Measurements from ENCODE around the gene SH2D6.
"Not testable (repeated sequence)": the region's sequence is repeated elsewhere in the genome, so short reads cannot be mapped to it uniquely, and the experiment has no call there.

SH2D6 gene

DNA sequence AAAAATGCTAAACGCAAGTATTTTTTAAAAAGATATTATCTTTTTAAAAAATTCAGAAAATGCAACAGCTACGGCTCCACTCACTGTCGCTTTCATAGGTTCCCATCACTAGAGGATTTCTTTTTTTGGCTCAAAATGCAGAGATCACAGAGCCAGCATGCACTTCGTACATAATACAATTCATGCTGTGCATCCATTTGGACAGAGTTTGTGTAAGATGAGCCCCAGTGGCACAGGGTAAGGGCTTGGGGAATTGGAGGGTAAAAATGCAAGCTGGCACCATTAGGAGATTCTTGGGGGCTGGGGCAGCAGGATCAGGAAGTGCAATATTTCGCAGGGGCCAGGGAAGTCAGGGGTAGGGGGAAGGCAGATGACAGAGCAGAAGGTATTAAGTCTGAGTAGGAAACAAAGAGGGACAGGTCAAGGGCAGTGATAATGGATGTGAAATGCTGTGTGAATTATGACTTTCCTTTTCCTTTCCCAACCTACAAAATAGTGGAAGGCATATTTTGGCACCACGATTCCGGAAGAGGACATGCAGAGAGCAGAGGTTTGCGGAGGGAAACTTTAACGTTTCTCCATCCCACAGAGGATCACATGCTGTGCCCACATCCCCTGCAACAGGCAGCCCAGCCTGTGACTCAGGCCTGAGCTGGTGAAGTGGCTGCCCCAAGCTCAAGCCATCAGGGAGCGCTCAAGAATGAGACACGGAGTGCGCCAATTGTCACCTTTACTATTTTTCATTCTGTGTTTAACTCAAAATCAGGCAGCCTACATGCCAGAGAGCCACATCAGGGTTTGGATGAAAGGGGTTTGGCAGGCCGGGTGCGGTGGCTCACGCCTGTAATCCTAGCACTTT is 13.1 kb upstream of the SH2D6 start:
- H3K36me3 Mint-ChIP-seq: peaks cover 25 to 51% of the 10 kb centered on the region in 2 donors
- DNase-seq (peak; percentile 55), ATAC-seq (replicated peaks) (peak; percentile 66 to 70)
- H3K9me3 Mint-ChIP-seq: peaks cover 3% of the 10 kb centered on the region in 2 donors
- H3K4me1 Mint-ChIP-seq: peaks cover 39 to 65% of the 10 kb centered on the region in 2 donors
- H3K27me3 Mint-ChIP-seq: no peaks in the 10 kb centered on the region
- peak overlapping the region; percentile 81 for H3K27ac Mint-ChIP-seq
- peak overlapping the region; percentile 68 to 76 for H3K4me3 Mint-ChIP-seq

DNA sequence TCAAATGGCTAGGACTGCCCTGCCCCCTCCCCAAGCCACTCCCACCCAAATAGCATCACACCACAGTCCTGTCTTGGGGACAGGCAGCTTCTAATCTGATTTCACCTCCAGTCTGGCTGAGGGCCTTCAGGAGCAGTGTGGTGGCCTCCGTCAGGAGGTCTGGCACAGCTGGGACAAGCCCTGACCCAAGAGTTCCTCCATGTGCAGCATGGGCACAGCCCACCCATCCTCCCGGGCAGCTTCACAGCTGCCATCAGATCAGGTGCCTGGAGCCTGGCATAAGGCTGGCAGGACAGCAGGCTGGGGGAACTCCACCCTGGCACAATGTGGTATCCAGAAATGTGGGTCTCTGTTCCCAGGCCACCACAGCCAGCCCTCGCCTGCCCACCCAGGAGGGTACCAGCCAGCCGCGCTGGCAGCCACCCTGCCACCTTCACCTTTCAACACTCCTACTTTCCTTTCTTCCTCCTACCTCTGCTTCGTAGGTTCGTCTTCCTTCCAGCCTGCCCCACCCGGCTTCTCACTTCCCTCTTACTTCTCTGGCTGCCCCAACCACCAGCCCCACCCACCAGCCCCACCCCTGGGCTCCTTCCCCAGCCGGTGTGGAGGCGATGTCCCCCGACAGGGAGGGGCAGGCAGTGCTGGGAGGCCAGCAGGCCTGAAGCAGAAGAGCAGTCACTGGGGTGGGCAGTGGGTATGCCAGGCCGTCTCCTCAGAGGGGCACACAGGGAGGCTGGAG is 8.5 kb upstream of the SH2D6 start, which contains the start of gene CAPG:
Gene CAPG (minus strand): TSS at position 522 of the 739 bp plus-strand sequence. CDS start 8,221 bp downstream, outside the sequence.
- ATAC-seq (replicated peaks) (peak; percentile 75 to 76), DNase-seq (peak; percentile 78)
- Mint-ChIP-seq H3K4me3 (peak within 1 kb of the TSS; percentile 81 to 86), H3K27me3 (no peaks in the 10 kb centered on the region), H3K9me3 (no peaks in the 10 kb centered on the region), H3K4me1 (peaks cover 51 to 76% of the 10 kb centered on the region in 2 donors), H3K27ac (peak within 1 kb of the TSS; percentile 86), H3K36me3 (peaks cover 9 to 17% of the 10 kb centered on the region in 2 donors)

DNA sequence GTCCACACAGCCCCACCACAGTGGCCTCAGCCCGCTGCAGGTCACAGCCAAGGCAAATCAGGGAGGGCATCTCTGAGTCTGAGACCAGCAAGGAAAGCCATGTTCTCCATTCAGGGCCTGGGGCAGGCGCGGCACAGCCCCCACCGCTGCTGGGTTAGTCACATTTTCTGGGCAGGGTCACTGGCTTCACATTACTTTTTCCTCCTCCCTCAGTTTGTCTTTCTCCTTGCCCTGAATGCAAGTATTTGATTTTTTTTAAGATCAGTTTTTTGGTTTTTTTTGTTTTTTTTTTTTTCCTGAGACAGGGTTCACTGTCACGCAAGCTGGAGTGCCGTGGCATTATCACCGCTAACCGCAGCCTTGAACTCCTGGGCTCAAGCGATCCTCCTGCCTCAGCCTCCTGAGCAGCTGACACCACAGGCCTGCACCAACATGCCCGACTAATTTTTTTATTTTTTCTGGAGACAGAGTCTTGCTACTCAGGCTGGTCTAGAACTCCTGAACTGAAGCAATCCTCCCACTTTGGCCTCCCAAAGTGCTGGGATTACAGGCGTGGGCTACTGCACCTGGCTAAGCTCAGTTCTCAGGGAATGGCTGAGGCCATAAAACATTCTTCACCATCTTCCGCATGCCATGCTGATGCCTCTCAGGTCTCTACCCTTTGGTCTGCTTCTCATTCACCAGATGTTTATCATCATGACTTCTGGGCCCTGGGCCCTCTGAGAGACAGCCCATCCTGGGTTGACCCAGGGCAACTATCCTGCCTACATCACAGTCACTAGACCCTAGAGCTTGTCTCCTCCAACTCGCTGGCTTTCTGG is 7.7 kb upstream of the SH2D6 start:
- no peaks in the 10 kb centered on the region for H3K27me3 Mint-ChIP-seq
- no peak for ATAC-seq (replicated peaks)
- no peaks in the 10 kb centered on the region for H3K9me3 Mint-ChIP-seq
- DNase-seq: no peak
- H3K27ac Mint-ChIP-seq: peak overlapping the region; percentile 86
- H3K36me3 Mint-ChIP-seq: peaks cover 9 to 10% of the 10 kb centered on the region in 2 donors
- H3K4me1 Mint-ChIP-seq: peaks cover 52 to 74% of the 10 kb centered on the region in 2 donors
- peak overlapping the region; percentile 81 to 86 for H3K4me3 Mint-ChIP-seq

- Mint-ChIP-seq H3K4me1 (peaks cover 55 to 68% of the 10 kb centered on the region in 2 donors), H3K36me3 (peaks cover 9% of the 10 kb centered on the region in 2 donors), H3K9me3 (no peaks in the 10 kb centered on the region), H3K27ac (peak overlapping the region; percentile 79), H3K27me3 (no peaks in the 10 kb centered on the region), H3K4me3 (peak overlapping the region in 1 of 2 donors; percentile 30)
- no peak for ATAC-seq (replicated peaks)
- no peak for DNase-seq
These were observed 7.1 kb upstream of the SH2D6 start for GRCh38 chr2:85411405-85411748.

DNA sequence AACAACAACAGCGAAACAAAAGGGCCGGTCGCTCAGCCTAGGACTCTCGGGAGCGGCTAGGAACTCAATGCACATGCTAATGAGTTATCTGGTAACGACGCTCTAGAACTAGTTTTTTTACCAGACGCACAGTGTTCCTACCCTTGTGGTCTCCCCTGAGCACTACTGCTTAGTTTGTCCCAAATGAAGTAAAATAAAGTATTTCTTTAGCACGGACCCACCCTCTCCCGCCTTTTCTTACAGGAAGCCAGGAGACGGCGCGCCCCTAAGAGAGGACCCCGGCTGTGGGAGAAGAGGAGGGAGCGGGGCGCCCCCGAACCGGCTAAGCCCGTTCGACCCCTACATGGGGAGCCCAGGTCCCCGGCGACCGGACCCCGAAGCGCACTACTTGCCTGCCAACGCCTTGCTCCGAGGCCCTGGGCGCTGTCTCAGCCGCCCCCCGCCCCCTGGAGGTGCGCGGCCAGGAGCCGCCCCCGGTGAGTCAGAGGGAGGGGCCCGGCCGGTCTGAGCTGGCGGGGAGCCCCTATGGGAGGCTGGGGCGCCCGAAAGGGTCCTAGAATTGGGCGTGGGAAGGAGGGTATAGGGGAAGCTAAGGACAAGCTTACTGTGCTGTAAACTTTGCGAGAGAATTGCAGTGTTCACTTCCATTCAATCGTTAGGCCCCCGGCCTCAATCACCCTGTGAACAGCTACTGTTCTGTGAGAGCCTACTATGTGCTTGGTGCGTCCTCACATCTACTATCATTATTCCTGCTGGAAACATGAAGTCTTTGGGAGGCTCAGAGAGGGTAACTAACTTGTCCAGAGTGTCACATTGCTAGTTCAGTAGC is 4.7 kb upstream of the SH2D6 start:
- peak; percentile 50 for DNase-seq
- H3K4me3 Mint-ChIP-seq: peak overlapping the region; percentile 91 to 97
- ATAC-seq (replicated peaks): peak; percentile 44 to 55
- H3K36me3 Mint-ChIP-seq: peaks cover 0 to 2% of the 10 kb centered on the region in 2 donors
- no peaks in the 10 kb centered on the region for H3K9me3 Mint-ChIP-seq
- H3K4me1 Mint-ChIP-seq: peaks cover 48 to 63% of the 10 kb centered on the region in 2 donors
- peak overlapping the region; percentile 98 for H3K27ac Mint-ChIP-seq
- H3K27me3 Mint-ChIP-seq: no peaks in the 10 kb centered on the region

DNA sequence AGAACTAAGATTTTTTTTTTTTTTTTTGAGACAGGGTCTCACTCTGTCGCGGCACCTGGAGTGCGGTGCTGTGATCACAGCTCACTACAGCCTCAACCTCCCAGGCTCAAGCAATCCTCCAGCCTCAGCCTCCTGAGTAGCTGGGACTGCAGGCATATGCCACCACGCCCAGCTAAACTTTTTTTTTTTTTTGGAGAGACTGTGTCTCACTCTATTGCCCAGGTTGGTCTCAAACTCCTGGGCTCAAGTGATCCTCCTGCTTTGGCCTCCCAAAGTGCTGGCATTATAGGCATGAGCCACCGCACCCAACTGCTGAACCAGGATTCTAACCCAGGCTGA is 4.1 kb upstream of the SH2D6 start:
- not testable (repeated sequence) for H3K9me3 Mint-ChIP-seq; DNase-seq; ATAC-seq (replicated peaks); H3K27me3 Mint-ChIP-seq; H3K36me3 Mint-ChIP-seq; H3K27ac Mint-ChIP-seq
- H3K4me3 Mint-ChIP-seq: peak overlapping the region; percentile 91 to 97
- peaks cover 49 to 63% of the 10 kb centered on the region in 2 donors for H3K4me1 Mint-ChIP-seq

GRCh38 chr2:85414761-85415553 is 3.6 kb upstream of the SH2D6 start:
- Mint-ChIP-seq H3K4me1 (peaks cover 43 to 59% of the 10 kb centered on the region in 2 donors), H3K27me3 (no peaks in the 10 kb centered on the region), H3K4me3 (peak overlapping the region; percentile 16 to 36), H3K9me3 (no peaks in the 10 kb centered on the region), H3K27ac (peak overlapping the region; percentile 63), H3K36me3 (no peaks in the 10 kb centered on the region)
- no peak for ATAC-seq (replicated peaks)
- DNase-seq: no peak

DNA sequence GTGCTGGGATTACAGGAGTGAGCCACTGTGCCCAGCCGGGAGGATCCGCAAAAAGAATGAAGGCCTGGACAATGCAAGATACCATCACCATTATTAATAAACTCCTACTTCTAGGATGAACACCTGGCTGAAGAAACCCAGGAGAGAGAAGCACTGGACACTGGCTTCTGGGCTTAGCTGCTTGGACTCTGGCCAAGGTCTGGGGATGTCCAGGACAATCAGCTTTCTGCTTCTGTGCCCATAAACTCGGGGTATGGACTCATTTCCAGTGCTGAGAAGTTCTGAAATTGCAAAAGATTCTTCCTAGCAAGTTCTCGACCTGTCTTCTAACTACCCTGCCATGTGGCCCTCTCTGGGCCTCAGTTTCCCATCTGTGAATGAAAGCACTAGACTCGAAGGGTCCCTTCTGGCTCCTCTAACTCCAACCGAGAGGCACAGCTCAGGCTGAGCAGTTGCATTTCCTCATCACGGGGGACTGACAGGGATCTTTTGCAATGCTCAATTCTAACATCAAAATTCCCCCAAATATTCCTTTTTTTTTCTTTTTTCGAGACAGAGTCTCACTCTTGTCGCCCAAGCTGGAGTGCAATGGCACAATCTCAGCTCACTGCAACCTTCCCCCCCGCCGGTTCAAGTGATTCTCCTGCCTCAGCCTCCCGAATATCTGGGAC is 2.4 kb upstream of the SH2D6 start:
- Mint-ChIP-seq H3K9me3 (no peaks in the 10 kb centered on the region), H3K4me3 (peak overlapping the region in 1 of 2 donors; percentile 43), H3K27ac (peak overlapping the region; percentile 37), H3K27me3 (no peaks in the 10 kb centered on the region), H3K4me1 (peaks cover 42 to 56% of the 10 kb centered on the region in 2 donors), H3K36me3 (no peaks in the 10 kb centered on the region)
- ATAC-seq (replicated peaks): no peak
- no peak for DNase-seq

GRCh38 chr2:85419009-85419675 is 628 bp downstream of the SH2D6 start:
- no peak for DNase-seq
- no peaks in the 10 kb centered on the region for H3K27me3 Mint-ChIP-seq
- peak overlapping the region; percentile 100 for H3K27ac Mint-ChIP-seq
- ATAC-seq (replicated peaks): no peak
- no peaks in the 10 kb centered on the region for H3K36me3 Mint-ChIP-seq
- H3K4me3 Mint-ChIP-seq: peak overlapping the region; percentile 98 to 100
- no peaks in the 10 kb centered on the region for H3K9me3 Mint-ChIP-seq
- peaks cover 38 to 48% of the 10 kb centered on the region in 2 donors for H3K4me1 Mint-ChIP-seq

GRCh38 chr2:85420536-85421259 is 2.2 kb downstream of the SH2D6 start:
- Mint-ChIP-seq H3K4me3 (peak overlapping the region; percentile 76 to 77), H3K27me3 (no peaks in the 10 kb centered on the region), H3K9me3 (no peaks in the 10 kb centered on the region), H3K36me3 (no peaks in the 10 kb centered on the region), H3K4me1 (peaks cover 26 to 37% of the 10 kb centered on the region in 2 donors), H3K27ac (peak overlapping the region; percentile 82)
- peak; percentile 76 to 81 for ATAC-seq (replicated peaks)
- DNase-seq: peak; percentile 85

- no peak for DNase-seq
- Mint-ChIP-seq H3K27me3 (no peaks in the 10 kb centered on the region), H3K27ac (peak overlapping the region; percentile 82), H3K4me3 (peak overlapping the region in 1 of 2 donors; percentile 77), H3K9me3 (no peaks in the 10 kb centered on the region), H3K36me3 (no peaks in the 10 kb centered on the region), H3K4me1 (peaks cover 20 to 37% of the 10 kb centered on the region in 2 donors)
- ATAC-seq (replicated peaks): no peak
These were observed 3.0 kb downstream of the SH2D6 start for GRCh38 chr2:85421260-85422071.

All from stimulated activated naive B cell treated with anti-CD40 and anti-IgM and Interleukin-4, amounts not matched to agents 10 μg/mL and 1 μg/mL and 100 μg/mL, for 72 hours (primary cell).